Measurements from ENCODE around the gene ADO. TPM values are rescaled to one million over a fixed set of nuclear protein-coding genes. Genes with fewer than 3 reads are reported as not detected.

The ADO gene
- total and polyA plus RNA-seq, 10 donors, result 9.0 to 21.2 (median 18.2) TPM

- H3K36me3 ChIP-seq, result no peaks in the 10 kb centered on the region
- H3K4me3 ChIP-seq, result no peak overlapping the region
- 72 to 84% (median 76%) methylated on average over 9 of the region's 9 CpGs for WGBS, 5 donors
- H3K27ac ChIP-seq, result no peak overlapping the region
- no peaks in the 10 kb centered on the region for H3K4me1 ChIP-seq
- DNase-seq, result no peak
- no peak for TF ChIP-seq POLR2AphosphoS5 (IDR thresholded peaks at IDR 0.05)
- peaks cover 0 to 23% (median 11%) of the 10 kb centered on the region in 8 donors for H3K9me3 ChIP-seq
- intact Hi-C loops (cut with DNase I; ENCODE audit: low total_unique reads), result no loop called here
- no peaks in the 10 kb centered on the region for H3K27me3 ChIP-seq (replicated peaks in 1 of 7)
Observed at GRCh38 chr10:62788861-62789467, 15.6 kb upstream of the ADO start.

GRCh38 chr10:62790019-62790555 is 14.4 kb upstream of the ADO start:
- Histone ChIP-seq H3K9me3 (peaks cover 0 to 18% (median 5%) of the 10 kb centered on the region in 8 donors), H3K4me3 (no peak overlapping the region), H3K4me1 (no peaks in the 10 kb centered on the region), H3K36me3 (no peaks in the 10 kb centered on the region), H3K27ac (no peak overlapping the region), H3K27me3 (replicated peaks in 1 of 7) (no peaks in the 10 kb centered on the region)
- TF ChIP-seq CTCF (IDR thresholded peaks at IDR 0.05 in 8 of 11, conservative IDR thresholded peaks at IDR 0.05 in 3 of 11), result no peak
- no peak for TF ChIP-seq POLR2AphosphoS5 (IDR thresholded peaks at IDR 0.05)
- no peak for TF ChIP-seq POLR2A (IDR thresholded peaks at IDR 0.05)
- 79 to 88% (median 85%) methylated on average over 14 of the region's 14 CpGs for WGBS, 5 donors
- no peak for DNase-seq
- intact Hi-C loops (cut with DNase I; ENCODE audit: low total_unique reads), result no loop called here

- intact Hi-C loops (cut with DNase I; ENCODE audit: low total_unique reads), result no loop called here
- 82 to 86% (median 86%) methylated on average over 2 of the region's 2 CpGs for WGBS, 5 donors
- Histone ChIP-seq H3K9me3 (peaks cover 0 to 14% (median under 1%) of the 10 kb centered on the region in 8 donors), H3K27me3 (replicated peaks in 1 of 7) (no peaks in the 10 kb centered on the region), H3K4me1 (no peaks in the 10 kb centered on the region), H3K36me3 (no peaks in the 10 kb centered on the region), H3K27ac (no peak overlapping the region), H3K4me3 (no peak overlapping the region)
- no peak for TF ChIP-seq POLR2AphosphoS5 (IDR thresholded peaks at IDR 0.05)
- no peak for TF ChIP-seq POLR2A (IDR thresholded peaks at IDR 0.05)
- no peak for TF ChIP-seq CTCF (IDR thresholded peaks at IDR 0.05 in 8 of 11, conservative IDR thresholded peaks at IDR 0.05 in 3 of 11)
- no peak for DNase-seq
Observed at GRCh38 chr10:62790571-62790970, 13.9 kb upstream of the ADO start.

- Histone ChIP-seq H3K4me1 (no peaks in the 10 kb centered on the region), H3K4me3 (no peak overlapping the region), H3K9me3 (peaks cover 0 to 2% (median 0%) of the 10 kb centered on the region in 8 donors), H3K27ac (no peak overlapping the region), H3K27me3 (replicated peaks in 1 of 7) (no peaks in the 10 kb centered on the region), H3K36me3 (no peaks in the 10 kb centered on the region)
- no peak for DNase-seq
- 82 to 99% (median 88%) methylated on average over 5 of the region's 5 CpGs for WGBS, 5 donors
- no peak for TF ChIP-seq POLR2AphosphoS5 (IDR thresholded peaks at IDR 0.05)
- intact Hi-C loops (cut with DNase I; ENCODE audit: low total_unique reads), result no loop called here
Observed at GRCh38 chr10:62792261-62792660, 12.3 kb upstream of the ADO start.

GRCh38 chr10:62794306-62794705 is 10.2 kb upstream of the ADO start:
- intact Hi-C loops (cut with DNase I; ENCODE audit: low total_unique reads), result no loop called here
- TF ChIP-seq POLR2A (IDR thresholded peaks at IDR 0.05) (no peak), POLR2AphosphoS5 (IDR thresholded peaks at IDR 0.05) (no peak), CTCF (IDR thresholded peaks at IDR 0.05 in 8 of 11, conservative IDR thresholded peaks at IDR 0.05 in 3 of 11) (no peak)
- H3K4me1 ChIP-seq, result no peaks in the 10 kb centered on the region
- DNase-seq, result no peak
- 88 to 100% (median 89%) methylated on average over 1 of the region's 1 CpG for WGBS, 5 donors
- no peak overlapping the region for H3K27ac ChIP-seq
- no peaks in the 10 kb centered on the region for H3K36me3 ChIP-seq
- no peaks in the 10 kb centered on the region for H3K9me3 ChIP-seq
- no peaks in the 10 kb centered on the region for H3K27me3 ChIP-seq (replicated peaks in 1 of 7)
- no peak overlapping the region for H3K4me3 ChIP-seq
